ENCODE data around the gene LRRC25. TPM values are rescaled to one million over a fixed set of nuclear protein-coding genes. Genes with fewer than 3 reads are reported as not detected.

Gene LRRC25
- total and polyA plus RNA-seq, 2 donors (not counting 3 experiments of a cell fraction or from before 2014, with no cell fraction given) = not detected

- FAIRE-seq (no peak), DNase-seq (ENCODE audit: low read depth, low spot score) (no peak)
- Histone ChIP-seq H3K4me1 (ENCODE audit: control insufficient read depth, extremely low read depth, insufficient read depth, low read length) (peaks cover 12% of the 10 kb centered on the region), H4K20me1 (replicated peaks; ENCODE audit: control insufficient read depth, extremely low read depth, insufficient read depth, low read length) (no peaks in the 10 kb centered on the region), H3K9ac (replicated peaks; ENCODE audit: extremely low read depth, insufficient read depth, low read length) (no peak overlapping the region), H3K36me3 (ENCODE audit: control insufficient read depth in 2 of 2, extremely low read depth in 1 of 2, insufficient read depth in 2 of 2, low read length in 2 of 2) (peaks cover 0 to 2% of the 10 kb centered on the region in 2 experiments), H3K27me3 (ENCODE audit: control insufficient read depth in 2 of 2, insufficient read depth in 2 of 2, low read length in 2 of 2) (no peaks in the 10 kb centered on the region), H3K9me3 (replicated peaks; ENCODE audit: control insufficient read depth, insufficient read depth, low read length) (no peaks in the 10 kb centered on the region), H3K9me1 (replicated peaks; ENCODE audit: control insufficient read depth, extremely low read depth, insufficient read depth, low read length) (no peaks in the 10 kb centered on the region), H3K79me2 (ENCODE audit: control insufficient read depth, insufficient read depth, low read length) (peaks cover 66% of the 10 kb centered on the region), H3K4me2 (ENCODE audit: insufficient read depth, low read length) (no peak overlapping the region), H2AFZ (ENCODE audit: low read depth, low read length) (no peak overlapping the region), H3K4me3 (replicated peaks in 1 of 3; ENCODE audit: insufficient read depth in 1 of 3, low read depth in 1 of 3, low read length in 3 of 3) (no peak overlapping the region), H3K27ac (ENCODE audit: insufficient read depth, low read depth, low read length) (no peak overlapping the region)
- no peak for TF ChIP-seq FOS (IDR thresholded peaks at IDR 0.05; ENCODE audit: borderline replicate concordance, insufficient read depth, low read length)
- TF ChIP-seq JUN (IDR thresholded peaks at IDR 0.05; ENCODE audit: borderline replicate concordance, insufficient read depth, insufficient read length, low read depth) = no peak
- TF ChIP-seq CTCF (IDR thresholded peaks at IDR 0.05; ENCODE audit: extremely low read depth in 1 of 2, insufficient read depth in 1 of 2, low read depth in 1 of 2, low read length in 2 of 2) = no peak
- no peak for TF ChIP-seq EZH2 (IDR thresholded peaks at IDR 0.05; ENCODE audit: borderline replicate concordance, low read depth, low read length, severe bottlenecking)
- no peak for TF ChIP-seq MYC (IDR thresholded peaks at IDR 0.05; ENCODE audit: low read depth, low read length)
- ChIA-PET POLR2A (no interaction called here), CTCF (interaction anchor here (0.5 to 1.5 kb wide), 3 partner anchors 9 to 356 kb away, joined by 3 to 4 read pairs (median 3); no protein-coding TSS in a partner anchor)
- intact Hi-C loops (cut with micrococcal nuclease) (no loop called here), dilution Hi-C loops (cut with MboI; ENCODE audit: extremely low pct_ligation_motif_present, low sequenced_read_pairs) (no loop called here)
- BruUV-seq (replicated peaks) = no TSS peak
These were observed 27.6 kb upstream of the LRRC25 start for GRCh38 chr19:18424890-18425514.

All from endothelial cell of umbilical vein (primary cell).